Mucosa of rectum (tissue), 2 donors: ENCODE results near the gene ISM2.

Experiments used
- H3K27ac ChIP-seq, 2 donors: one replicate each; pipeline ENCODE4 v1.7.0; 2013; ENCODE audit warnings: inconsistent platforms in 2 of 2, low read depth in 2 of 2, low read length in 2 of 2
- H3K27me3 ChIP-seq, 2 donors: one replicate each; pipeline ENCODE4 v1.7.0; 2013; ENCODE audit warnings: low read length in 2 of 2; ENCODE audit not compliant: control insufficient read depth in 2 of 2, insufficient read depth in 2 of 2
- H3K36me3 ChIP-seq, 2 donors: one replicate each; pipeline ENCODE4 v1.7.0; 2013; ENCODE audit warnings: low read length in 2 of 2; ENCODE audit not compliant: control insufficient read depth in 2 of 2, insufficient read depth in 2 of 2
- H3K4me1 ChIP-seq, 2 donors: one replicate each; pipeline ENCODE4 v1.7.0; 2013; ENCODE audit warnings: low read length in 2 of 2, mild to moderate bottlenecking in 1 of 2; ENCODE audit not compliant: control insufficient read depth in 2 of 2, insufficient read depth in 2 of 2
- H3K4me3 ChIP-seq, 2 donors: one replicate each; pipeline ENCODE4 v1.7.0; 2013; ENCODE audit warnings: low read length in 2 of 2
- H3K9ac ChIP-seq, 2 donors: one replicate each; pipeline ENCODE4 v1.7.0; 2013; ENCODE audit warnings: low read length in 2 of 2, low read depth in 1 of 2, mild to moderate bottlenecking in 1 of 2
- H3K9me3 ChIP-seq, 2 donors: one replicate each; pipeline ENCODE4 v1.7.0; 2013; ENCODE audit warnings: low read length in 2 of 2; ENCODE audit not compliant: control insufficient read depth in 2 of 2
- donor health status: healthy.
- donor health status: Normal muscosa, but diverticular disease.

ISM2 gene

GRCh38 chr14:77442196-77442595, 56.4 kb downstream of the ISM2 start:
- Histone ChIP-seq H3K4me3 (no peak overlapping the region), H3K27me3 (no peaks in the 10 kb centered on the region), H3K9ac (no peak overlapping the region), H3K27ac (no peak overlapping the region), H3K4me1 (no peaks in the 10 kb centered on the region), H3K36me3 (peaks cover 51 to 53% of the 10 kb centered on the region in 2 donors), H3K9me3 (no peaks in the 10 kb centered on the region)

GRCh38 chr14:77439861-77440260, 58.8 kb downstream of the ISM2 start:
- H3K4me3 ChIP-seq, result no peak overlapping the region
- peaks cover 61 to 65% of the 10 kb centered on the region in 2 donors for H3K36me3 ChIP-seq
- no peak overlapping the region for H3K9ac ChIP-seq
- no peaks in the 10 kb centered on the region for H3K27me3 ChIP-seq
- no peak overlapping the region for H3K27ac ChIP-seq
- no peaks in the 10 kb centered on the region for H3K4me1 ChIP-seq
- H3K9me3 ChIP-seq, result no peaks in the 10 kb centered on the region

- no peak overlapping the region for H3K27ac ChIP-seq
- no peaks in the 10 kb centered on the region for H3K4me1 ChIP-seq
- peaks cover 62 to 65% of the 10 kb centered on the region in 2 donors for H3K36me3 ChIP-seq
- no peak overlapping the region for H3K9ac ChIP-seq
- no peaks in the 10 kb centered on the region for H3K9me3 ChIP-seq
- H3K4me3 ChIP-seq, result no peak overlapping the region
- H3K27me3 ChIP-seq, result no peaks in the 10 kb centered on the region
Observed at GRCh38 chr14:77438596-77438995, 60.0 kb downstream of the ISM2 start.

GRCh38 chr14:77436042-77436441, 62.6 kb downstream of the ISM2 start:
- Histone ChIP-seq H3K4me3 (no peak overlapping the region), H3K27me3 (no peaks in the 10 kb centered on the region), H3K27ac (no peak overlapping the region), H3K9ac (no peak overlapping the region), H3K4me1 (no peaks in the 10 kb centered on the region), H3K36me3 (peaks cover 49 to 53% of the 10 kb centered on the region in 2 donors), H3K9me3 (no peaks in the 10 kb centered on the region)

GRCh38 chr14:77426396-77426795, 72.2 kb downstream of the ISM2 start:
- Histone ChIP-seq H3K4me3 (no peak overlapping the region), H3K4me1 (no peaks in the 10 kb centered on the region), H3K27ac (no peak overlapping the region), H3K36me3 (peaks cover 65 to 66% of the 10 kb centered on the region in 2 donors), H3K9ac (no peak overlapping the region), H3K9me3 (no peaks in the 10 kb centered on the region), H3K27me3 (no peaks in the 10 kb centered on the region)

GRCh38 chr14:77424862-77425261, 73.8 kb downstream of the ISM2 start:
- Histone ChIP-seq H3K27ac (no peak overlapping the region), H3K4me1 (no peaks in the 10 kb centered on the region), H3K9ac (no peak overlapping the region), H3K4me3 (no peak overlapping the region), H3K36me3 (peaks cover 63 to 64% of the 10 kb centered on the region in 2 donors), H3K27me3 (no peaks in the 10 kb centered on the region), H3K9me3 (peaks cover 0 to under 1% of the 10 kb centered on the region in 2 donors)
